A673 (cell line): ENCODE data around the gene PARD6A.

ENCODE experiments used
- EZH2 ChIP-seq: fragments of 200-600 bp; sonication (generic); IDR thresholded peaks from 2 replicates; pipeline ENCODE4 v1.6.1; 2017; ENCODE audit warnings: borderline replicate concordance, low read depth, mild to moderate bottlenecking, mixed read lengths, antibody characterized with exemption, low read length; ENCODE audit not compliant: poor library complexity, severe bottlenecking
- TF ChIP-seq, protein P1 (sequence below): fragments of 300-800, 200-600 bp; sonication (generic); conservative IDR thresholded peaks from 2 replicates; pipeline ENCODE4 v1.5.1; 2017; ENCODE audit warnings: low read depth, mild to moderate bottlenecking, antibody characterized with exemption, low read length, moderate library complexity, mixed read lengths

DNA sequence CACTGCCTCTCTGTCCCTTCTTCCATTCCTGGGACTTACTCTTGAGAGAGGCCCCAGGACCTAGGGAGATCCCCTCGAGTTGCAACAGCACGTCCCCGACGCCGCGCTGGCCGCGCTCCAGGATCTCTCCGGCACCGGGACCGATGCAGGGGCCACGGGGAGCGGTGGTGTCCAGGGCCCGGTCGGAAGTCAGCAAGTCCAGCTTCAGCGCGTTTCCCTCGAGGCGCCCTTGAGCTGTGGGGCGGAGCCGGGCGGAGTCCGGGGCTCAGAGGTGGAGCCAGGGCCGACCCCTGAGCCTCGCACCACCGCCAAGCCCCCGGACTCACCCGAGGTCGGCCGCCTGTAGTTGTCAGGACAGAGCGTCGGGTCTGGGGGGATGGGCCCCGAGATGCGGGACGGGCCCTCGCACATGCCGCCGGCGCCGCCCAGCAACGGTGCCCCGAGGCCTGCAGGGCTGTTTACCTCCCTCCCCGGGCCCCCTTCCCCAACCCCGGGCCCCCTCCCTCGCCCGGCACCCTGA is 5.3 kb downstream of the PARD6A start:
- TF ChIP-seq, protein P1, sequence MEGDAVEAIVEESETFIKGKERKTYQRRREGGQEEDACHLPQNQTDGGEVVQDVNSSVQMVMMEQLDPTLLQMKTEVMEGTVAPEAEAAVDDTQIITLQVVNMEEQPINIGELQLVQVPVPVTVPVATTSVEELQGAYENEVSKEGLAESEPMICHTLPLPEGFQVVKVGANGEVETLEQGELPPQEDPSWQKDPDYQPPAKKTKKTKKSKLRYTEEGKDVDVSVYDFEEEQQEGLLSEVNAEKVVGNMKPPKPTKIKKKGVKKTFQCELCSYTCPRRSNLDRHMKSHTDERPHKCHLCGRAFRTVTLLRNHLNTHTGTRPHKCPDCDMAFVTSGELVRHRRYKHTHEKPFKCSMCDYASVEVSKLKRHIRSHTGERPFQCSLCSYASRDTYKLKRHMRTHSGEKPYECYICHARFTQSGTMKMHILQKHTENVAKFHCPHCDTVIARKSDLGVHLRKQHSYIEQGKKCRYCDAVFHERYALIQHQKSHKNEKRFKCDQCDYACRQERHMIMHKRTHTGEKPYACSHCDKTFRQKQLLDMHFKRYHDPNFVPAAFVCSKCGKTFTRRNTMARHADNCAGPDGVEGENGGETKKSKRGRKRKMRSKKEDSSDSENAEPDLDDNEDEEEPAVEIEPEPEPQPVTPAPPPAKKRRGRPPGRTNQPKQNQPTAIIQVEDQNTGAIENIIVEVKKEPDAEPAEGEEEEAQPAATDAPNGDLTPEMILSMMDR = no peak
- TF ChIP-seq EZH2 = no peak
